ENCODE data around the gene GPC5.

Gene GPC5

GRCh38 chr13:91714855-91715254, 316.4 kb downstream of the GPC5 start:
- DNase-seq (ENCODE audit: low read depth): no peak

- no peak for DNase-seq (ENCODE audit: low read depth)
Observed at GRCh38 chr13:91716436-91717065, 318.1 kb downstream of the GPC5 start.

- DNase-seq (ENCODE audit: low read depth): no peak
Observed at GRCh38 chr13:91719033-91719432, 320.6 kb downstream of the GPC5 start.

- DNase-seq (ENCODE audit: low read depth): no peak
Observed at GRCh38 chr13:91721413-91721812, 323.0 kb downstream of the GPC5 start.

GRCh38 chr13:91722267-91722884, 324.0 kb downstream of the GPC5 start:
- peak; percentile 36 for DNase-seq (ENCODE audit: low read depth)

GRCh38 chr13:91724591-91724990, 326.2 kb downstream of the GPC5 start:
- no peak for DNase-seq (ENCODE audit: low read depth)

GRCh38 chr13:91725646-91726045, 327.2 kb downstream of the GPC5 start:
- DNase-seq (ENCODE audit: low read depth): no peak

- no peak for DNase-seq (ENCODE audit: low read depth)
Observed at GRCh38 chr13:91726671-91727070, 328.2 kb downstream of the GPC5 start.

- no peak for DNase-seq (ENCODE audit: low read depth)
Observed at GRCh38 chr13:91729859-91730258, 331.4 kb downstream of the GPC5 start.

GRCh38 chr13:91739751-91740150, 341.3 kb downstream of the GPC5 start:
- no peak for DNase-seq (ENCODE audit: low read depth)

- DNase-seq (ENCODE audit: low read depth): no peak
Observed at GRCh38 chr13:91740756-91741155, 342.3 kb downstream of the GPC5 start.

GRCh38 chr13:91741925-91742324, 343.5 kb downstream of the GPC5 start:
- no peak for DNase-seq (ENCODE audit: low read depth)

GRCh38 chr13:91744284-91744683, 345.9 kb downstream of the GPC5 start:
- DNase-seq (ENCODE audit: low read depth): no peak

- DNase-seq (ENCODE audit: low read depth): no peak
Observed at GRCh38 chr13:91745967-91746366, 347.5 kb downstream of the GPC5 start.

GRCh38 chr13:91747186-91747585, 348.8 kb downstream of the GPC5 start:
- DNase-seq (ENCODE audit: low read depth): no peak

GRCh38 chr13:91748416-91749089, 350.1 kb downstream of the GPC5 start:
- no peak for DNase-seq (ENCODE audit: low read depth)

- DNase-seq (ENCODE audit: low read depth): no peak
Observed at GRCh38 chr13:91758724-91759123, 360.3 kb downstream of the GPC5 start.

- no peak for DNase-seq (ENCODE audit: low read depth)
Observed at GRCh38 chr13:91762957-91763356, 364.5 kb downstream of the GPC5 start.

- no peak for DNase-seq (ENCODE audit: low read depth)
Observed at GRCh38 chr13:91764527-91764926, 366.1 kb downstream of the GPC5 start.

- no peak for DNase-seq (ENCODE audit: low read depth)
Observed at GRCh38 chr13:91767651-91768050, 369.2 kb downstream of the GPC5 start.

GRCh38 chr13:91768746-91769145, 370.3 kb downstream of the GPC5 start:
- DNase-seq (ENCODE audit: low read depth): no peak

- DNase-seq (ENCODE audit: low read depth): no peak
Observed at GRCh38 chr13:91771229-91771628, 372.8 kb downstream of the GPC5 start.

GRCh38 chr13:91773591-91774227, 375.3 kb downstream of the GPC5 start:
- no peak for DNase-seq (ENCODE audit: low read depth)
